Measurements from ENCODE around the gene KIF6.

The KIF6 gene

DNA sequence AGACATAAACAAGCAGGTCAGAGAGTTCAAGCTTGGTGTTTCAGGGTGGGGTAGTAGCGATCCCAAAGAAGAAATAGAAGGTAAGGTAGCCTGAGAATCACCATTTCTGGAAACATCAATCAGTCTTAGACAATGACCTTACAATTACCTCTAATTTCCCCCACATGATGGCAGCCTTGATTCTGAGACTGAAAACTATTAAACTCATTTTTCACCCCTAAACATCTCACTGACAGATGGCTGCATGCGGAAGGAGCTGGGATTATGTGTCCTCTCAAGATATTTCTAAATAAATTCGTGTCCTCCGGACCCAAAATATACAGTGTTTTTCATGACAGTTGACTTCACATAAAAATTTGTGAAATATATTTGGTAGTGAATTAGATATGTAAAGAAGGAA, 61.0 kb downstream of the KIF6 start:
- DNase-seq (ENCODE audit: low read depth) = no peak

DNA sequence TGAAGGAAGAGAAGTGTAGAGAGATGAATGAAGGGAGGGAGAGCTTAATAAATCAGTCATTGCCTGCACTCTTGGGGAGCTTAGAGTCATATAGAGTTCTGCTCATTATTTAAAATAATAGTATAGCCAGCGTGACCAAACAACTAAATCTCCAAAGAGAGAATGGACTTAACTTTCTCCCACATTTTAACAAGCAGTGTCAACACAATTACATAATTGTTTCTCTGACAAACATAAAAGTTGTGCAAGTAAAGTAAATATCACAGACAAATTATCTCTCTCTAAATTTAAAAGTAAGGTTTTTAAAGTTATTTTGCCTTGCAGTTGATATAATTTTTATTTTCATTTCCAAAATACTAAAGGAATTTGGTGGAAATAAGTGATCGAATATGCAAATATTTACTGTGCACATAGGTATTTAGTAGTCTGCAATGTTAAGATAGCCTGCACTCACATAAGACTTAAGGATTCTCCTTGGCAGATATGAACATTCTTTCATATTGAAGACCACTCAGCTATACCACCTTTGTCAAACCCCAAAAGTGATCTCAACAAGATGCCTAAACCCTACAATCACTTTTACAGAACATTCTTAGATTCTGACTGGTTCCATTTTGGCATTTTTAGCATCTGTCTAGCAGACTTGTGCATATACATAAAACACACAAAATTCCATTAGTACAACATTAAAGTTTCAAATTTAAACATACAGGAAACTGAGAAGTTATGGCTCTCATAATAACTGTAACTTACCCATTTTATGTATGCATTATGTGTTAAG, 67.7 kb downstream of the KIF6 start:
- no peak for DNase-seq (ENCODE audit: low read depth)

DNA sequence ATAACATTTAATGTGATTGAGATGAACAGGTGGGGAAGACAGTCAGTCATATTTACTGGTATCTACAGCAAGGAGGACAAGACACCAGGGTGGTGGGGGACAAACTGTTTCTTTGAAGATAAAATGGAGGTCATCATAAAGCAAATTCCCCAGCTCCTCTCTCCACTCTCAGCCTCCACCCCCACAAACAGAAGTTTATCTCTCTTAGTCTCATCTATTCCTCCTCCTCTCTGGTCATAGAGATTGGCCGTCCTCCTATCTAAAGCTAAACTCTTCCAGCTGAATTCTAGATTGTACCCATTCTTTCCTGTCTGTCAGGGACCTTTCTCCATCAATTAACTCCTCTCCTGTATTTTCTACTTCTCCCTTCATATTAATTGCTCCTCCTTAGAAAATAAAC, 71.1 kb downstream of the KIF6 start:
- no peak for DNase-seq (ENCODE audit: low read depth)

DNA sequence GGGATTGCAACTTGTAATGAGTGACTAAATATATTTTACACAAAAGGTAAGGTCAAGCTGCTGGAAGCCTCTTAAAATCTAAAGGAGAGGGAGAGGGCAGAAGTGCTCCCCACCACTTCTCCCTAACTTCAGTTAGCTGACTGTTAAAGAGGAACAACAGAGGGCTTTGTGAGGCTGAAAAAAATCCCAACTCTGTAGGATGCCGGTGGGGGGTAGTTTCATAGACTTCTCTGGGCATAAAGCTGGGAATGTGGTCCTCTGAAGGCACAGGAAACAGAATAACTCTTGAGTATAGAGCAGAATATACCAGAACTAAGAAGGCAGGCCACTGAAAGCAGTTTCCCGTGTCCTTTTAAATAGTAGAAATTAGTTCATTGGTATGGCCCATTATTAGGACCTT, 71.6 kb downstream of the KIF6 start:
- DNase-seq (ENCODE audit: low read depth) = no peak

DNA sequence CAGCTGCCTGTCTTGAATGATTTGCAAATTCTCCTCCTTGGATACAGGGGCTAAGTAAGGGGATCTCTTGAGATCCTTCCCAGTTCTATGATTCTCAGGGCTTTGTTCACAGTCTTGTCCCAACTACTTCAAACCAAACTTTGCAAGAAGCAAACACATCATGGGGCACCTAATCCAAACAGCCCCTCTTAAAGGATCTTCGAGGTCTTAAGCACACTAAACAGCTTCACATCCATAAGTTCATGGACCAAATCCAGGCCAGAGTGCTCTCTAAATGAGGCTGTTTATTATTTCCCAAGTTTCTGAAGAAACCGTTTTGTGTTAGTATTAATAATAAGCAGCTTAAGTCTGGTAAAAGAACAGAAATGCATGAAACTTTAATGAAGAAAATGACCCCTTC, 75.2 kb downstream of the KIF6 start:
- DNase-seq (ENCODE audit: low read depth) = no peak

DNA sequence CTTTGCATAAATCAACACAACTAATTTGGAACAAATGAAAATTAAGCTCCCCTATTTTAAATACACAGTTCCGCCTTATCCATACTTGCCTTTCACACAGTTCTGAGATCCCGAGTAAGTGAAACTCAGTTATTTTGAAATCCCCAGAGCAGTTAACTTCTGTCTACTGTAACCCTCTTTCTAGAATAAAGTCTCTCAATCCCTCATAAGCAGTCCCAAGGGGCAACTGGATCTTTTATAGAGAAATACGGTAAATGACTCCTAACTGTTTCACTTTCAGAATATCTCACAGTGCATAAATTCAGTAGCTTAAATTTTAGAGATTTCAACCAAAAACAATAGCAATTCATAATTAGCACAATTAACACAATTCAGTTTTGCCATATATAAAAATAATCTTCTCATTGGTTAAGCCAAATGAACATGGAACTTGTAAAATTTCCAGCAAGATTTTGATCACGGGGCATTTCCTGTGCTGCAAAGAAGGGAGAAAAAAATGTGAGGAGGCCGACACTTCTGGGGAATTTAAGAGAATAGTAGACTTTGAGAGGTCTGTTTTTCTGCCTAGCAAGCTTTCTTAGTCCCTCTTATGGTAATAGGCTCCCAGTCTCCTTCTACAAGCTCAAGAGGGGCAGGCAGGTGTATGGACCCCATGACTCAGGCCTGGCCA, 78.3 kb downstream of the KIF6 start:
- DNase-seq (ENCODE audit: low read depth) = no peak

DNA sequence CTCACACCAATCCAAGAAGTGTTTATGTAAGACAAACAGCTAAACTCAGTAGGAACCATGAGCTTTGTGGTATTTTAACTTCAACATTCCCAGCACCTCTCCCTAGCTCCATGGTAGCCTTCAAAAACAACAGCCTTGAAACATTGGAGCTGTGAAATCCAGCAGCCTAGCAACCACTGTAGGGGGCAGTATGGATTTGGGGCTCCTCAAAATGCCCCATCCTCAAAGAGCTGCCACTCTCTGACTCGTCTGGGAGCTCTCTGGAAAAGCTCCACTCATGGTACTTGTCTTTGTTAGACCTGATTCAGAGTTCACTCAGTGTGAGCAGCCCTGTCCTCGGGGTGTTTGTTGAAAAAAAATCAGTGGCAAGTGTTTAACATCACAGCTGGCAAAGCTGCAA, 82.9 kb downstream of the KIF6 start:
- no peak for DNase-seq (ENCODE audit: low read depth)

DNA sequence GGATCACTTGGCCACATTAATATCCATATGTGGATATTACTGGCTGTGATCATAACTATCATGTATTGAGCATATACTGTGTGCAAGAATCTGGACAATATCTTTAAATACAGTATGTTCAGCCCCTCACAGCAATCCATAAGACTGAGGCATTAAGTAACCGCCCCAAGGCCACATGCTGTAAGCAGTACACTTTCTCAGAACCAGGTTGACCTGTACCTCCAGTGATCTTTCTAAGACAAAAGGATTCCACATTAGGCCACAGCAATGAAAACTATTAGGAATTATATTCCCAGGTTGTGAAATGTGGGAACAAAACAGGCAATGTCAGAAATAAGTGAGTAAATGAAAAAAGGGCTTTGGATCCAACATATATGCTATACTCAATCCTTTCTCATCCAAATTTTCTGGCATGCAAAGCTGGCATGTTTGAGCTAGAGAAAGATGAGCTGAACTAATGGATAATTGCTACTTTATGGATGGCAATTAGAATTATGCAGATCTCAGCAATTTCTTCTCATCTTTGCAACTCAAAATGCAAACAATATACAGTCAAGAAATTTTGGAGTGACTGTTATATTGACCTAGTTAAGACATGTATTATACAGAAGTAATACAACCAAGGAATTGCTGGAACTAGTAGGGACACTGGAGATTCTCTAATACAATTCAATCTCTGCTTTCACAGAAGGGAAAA, 86.9 kb downstream of the KIF6 start:
- no peak for DNase-seq (ENCODE audit: low read depth)

DNA sequence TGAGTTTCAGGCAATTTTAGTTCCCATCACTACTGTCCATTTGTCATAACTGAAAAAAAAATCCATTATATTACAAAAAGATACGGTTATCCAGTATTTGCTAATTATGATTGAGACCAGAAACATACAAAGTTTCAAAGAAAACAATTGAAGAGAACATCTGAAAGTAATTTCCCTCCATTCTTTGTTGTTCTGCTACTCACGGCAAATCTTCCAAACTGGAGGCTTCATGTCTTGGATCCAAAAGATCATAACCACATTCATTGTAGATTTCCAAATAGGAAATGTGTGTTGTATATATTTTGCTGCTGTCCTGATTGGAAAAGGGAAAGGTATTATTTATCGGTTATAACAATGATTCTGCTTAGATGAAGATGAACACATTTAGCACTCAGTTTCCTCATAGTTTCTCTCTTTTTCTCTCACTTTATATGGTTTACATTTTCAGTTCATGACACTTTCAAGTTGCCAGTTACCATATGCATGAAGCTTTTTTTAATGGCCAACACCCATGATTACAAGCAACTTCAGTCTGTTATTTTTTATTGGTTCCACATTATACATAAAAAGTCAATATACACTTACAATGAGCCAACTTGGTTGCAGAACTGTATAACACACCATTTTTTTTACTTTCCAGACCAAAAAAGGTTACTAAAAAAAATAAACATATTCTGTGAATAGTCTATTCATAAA, 90.4 kb downstream of the KIF6 start:
- DNase-seq (ENCODE audit: low read depth) = no peak

DNA sequence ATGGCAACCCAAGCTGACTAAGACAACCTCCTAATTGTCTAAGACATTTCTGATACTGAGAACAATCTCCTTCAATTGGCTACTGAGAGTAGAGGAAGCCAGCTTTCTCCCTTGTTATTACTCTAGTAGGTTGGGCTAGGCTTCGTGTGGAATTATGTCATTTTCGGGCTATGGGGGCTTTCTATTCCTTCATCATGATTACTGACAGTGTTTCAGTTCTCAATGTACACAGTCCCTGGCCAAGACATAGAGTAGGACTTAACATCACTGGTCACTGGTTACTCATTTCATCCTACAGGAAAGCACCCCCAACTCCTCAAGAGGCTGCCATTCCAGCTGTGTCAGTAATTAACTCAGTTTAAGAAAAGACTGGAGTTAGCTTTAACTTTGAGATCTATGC, 100.0 kb downstream of the KIF6 start:
- DNase-seq (ENCODE audit: low read depth) = no peak

DNA sequence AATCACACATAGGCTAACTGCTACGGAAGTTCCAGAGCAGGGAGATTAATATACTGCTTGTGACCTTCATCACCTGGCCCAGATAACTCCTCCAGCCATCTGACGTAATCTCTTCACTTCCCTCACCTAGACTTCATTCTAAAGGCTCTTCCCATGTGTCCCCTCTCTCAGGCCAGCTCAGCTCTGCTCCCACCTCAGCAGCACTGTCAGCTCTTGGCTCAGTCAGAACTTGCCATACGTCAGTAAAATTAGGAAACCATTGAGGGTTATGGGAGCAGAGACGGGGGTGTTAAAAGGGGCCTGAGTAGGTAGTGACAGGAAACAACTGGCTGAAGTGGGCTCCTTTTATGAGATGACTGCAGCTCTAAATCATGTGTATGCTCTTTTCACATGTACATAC, 101.5 kb downstream of the KIF6 start:
- no peak for DNase-seq (ENCODE audit: low read depth)

DNA sequence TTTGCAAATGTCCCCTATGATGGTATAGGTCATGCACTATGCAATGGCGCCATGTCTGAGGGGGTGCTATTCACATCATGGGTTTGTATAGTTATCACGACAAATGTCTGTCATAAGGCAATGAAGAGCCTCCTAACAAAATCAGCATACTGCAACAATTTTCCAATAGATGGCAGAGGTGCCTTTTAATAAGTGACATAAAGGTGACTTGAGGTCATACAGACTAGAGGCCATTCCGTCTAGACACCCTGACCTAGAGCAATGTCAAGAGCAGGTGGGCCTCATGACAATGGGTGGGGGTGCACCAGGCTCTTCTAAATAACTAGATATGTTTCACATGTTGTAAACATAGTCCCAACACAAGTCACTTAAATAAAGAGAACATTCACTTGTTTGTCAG, 107.7 kb downstream of the KIF6 start:
- no peak for DNase-seq (ENCODE audit: low read depth)

DNA sequence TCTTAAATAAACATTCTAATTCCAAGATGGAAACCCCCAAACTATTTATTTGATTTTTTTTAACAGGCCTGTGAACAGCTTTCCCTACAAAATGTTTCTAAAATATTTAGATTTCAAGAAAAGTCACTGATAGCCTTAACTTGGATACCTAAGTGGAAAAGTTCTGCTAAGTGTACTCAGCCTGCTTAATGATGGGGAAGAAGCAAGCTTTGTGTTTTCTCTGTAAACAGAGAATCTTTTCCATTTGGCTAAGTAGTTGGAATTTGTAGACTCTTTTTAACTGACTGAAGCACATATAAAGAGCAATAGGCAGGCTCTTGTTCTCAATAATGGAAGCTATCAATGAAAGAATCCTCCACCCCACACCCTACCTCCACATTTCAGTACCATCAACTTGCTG, 108.2 kb downstream of the KIF6 start:
- DNase-seq (ENCODE audit: low read depth) = no peak

DNA sequence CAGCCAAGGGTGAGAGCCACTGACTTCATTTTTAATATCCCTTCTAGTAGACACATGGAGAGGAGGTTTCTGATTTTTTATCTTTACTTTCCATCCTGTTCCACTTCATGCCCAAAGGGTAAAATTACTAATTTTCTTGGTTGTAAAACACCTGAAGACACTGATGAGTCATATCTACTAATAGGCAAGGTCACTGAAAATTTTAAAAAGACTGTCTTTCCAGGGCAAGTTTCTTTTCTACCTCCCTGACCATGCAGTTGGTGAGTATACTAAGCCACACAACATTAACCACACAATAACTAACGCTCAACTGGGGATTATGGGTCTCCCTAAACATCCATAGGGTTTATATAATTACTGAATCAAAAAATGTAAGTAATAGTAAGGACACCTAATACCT, 109.6 kb downstream of the KIF6 start:
- DNase-seq (ENCODE audit: low read depth) = no peak

DNA sequence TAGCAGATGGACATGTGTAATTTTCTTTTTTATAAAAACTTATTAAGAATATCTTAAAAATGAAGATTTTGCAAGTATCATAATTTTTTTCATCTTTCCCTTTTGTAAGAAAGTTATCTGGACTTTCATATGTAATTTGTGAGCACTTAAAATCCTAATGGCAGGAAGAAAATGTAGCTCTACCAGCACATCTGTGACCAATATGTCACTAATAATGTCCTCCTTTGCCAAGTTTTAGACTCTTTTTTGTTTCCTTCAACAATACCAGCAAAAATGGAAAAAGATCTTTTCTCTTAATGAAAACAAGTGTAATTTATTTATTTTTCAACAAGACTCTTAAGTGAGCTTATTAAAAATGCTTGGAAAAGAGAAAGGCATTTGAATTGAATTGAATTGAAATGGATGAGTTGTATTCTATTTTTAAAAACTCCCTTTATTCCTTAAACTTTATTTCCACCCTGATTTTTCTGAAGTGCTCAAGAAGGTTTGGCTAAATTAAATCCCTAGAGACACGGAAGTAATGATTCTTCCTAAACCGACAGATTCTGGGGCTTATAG, 110.7 kb downstream of the KIF6 start:
- no peak for DNase-seq (ENCODE audit: low read depth)

DNA sequence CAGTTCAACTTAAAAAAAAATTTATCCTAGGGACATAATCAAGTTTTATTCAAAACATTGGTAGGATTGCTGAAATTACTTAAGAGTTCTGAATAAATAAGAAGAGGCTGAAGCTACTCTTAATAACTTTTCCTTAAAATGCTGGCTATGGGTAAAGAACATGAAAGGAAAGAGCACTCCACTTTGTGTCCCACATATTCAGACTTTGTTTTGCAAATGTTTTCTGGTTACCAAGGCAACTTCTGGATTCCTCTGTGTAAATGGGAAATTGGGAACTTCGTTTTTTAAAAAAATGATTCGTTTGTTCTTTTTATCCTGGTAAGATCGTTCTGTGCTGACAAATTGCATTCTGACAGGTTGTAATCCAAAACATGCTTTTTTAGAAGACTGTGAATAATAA, 115.0 kb downstream of the KIF6 start:
- peak; percentile 53 for DNase-seq (ENCODE audit: low read depth)

DNA sequence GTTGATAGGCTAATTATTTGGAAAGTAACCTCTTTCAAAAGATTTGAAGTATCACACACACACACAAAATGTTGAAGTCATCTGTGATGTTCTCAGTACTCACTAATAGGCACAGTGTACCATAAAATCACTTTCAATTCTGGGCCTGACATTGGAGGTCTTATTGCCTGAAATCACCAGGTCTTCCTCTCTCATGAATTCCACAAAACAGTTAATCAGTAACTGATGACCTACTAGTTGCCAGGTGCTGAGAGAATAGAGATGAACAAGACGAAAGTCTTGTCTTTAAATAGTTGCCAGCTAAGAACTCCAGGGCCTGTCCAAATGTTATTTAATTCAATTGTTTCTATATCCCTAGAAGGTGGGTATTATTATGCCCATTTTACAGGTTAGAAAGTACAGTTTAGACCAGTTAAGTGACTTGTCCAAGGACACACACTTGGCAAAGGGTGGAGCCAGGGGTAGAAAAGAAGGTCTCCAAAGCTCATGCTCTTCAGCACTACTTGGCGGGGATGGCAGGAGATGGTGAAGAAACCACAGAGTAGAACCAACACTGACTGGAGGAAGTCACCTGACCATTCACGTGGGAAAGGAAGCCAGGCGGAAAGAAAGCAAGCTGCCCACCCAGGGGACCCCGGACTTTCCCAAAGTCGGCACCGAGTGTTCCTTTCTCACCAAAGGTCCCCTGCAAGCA, 116.4 kb downstream of the KIF6 start:
- DNase-seq (ENCODE audit: low read depth) = no peak

DNA sequence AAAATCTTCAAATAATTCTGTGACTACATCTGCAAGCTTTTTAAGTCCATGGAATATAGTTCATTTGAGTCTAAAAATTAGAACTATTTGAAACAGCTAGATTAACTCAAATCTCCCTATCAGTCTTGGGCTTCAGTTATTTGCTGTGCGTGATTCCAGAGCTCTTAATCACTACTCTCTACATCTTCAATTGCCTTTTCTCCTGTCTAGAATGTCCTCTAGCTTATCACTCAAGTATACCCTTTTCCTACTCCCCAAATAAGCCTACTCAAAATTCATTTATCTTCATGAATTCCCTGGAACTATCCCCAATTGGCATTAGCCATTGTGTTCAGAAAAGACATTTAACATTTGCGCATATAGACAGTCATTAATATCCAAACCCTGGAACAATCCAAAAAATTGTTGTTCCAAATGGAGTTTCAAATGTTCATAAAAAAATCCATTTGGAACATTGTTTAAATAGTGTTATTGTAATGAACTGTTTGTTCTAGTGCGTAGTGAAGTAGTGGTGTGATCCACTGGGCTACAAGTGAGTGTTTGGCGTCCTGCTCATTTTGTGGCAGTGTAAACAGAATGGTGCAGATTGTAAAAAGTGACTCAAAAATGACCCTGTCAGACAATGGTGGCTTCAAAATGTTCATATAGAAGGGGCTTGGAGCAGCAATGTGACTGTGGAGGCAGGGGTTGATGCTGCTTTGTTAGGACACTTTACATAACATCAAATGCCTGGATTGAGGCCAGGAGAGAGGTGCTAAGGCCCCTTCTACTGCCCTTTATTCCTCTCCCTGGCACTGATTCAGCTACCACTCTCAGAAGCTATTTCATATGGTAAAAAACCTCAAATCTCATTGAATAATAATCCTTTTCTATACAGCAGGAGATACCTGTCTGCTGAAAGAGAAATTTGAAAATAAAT, 122.3 kb downstream of the KIF6 start:
- DNase-seq (ENCODE audit: low read depth) = no peak

DNA sequence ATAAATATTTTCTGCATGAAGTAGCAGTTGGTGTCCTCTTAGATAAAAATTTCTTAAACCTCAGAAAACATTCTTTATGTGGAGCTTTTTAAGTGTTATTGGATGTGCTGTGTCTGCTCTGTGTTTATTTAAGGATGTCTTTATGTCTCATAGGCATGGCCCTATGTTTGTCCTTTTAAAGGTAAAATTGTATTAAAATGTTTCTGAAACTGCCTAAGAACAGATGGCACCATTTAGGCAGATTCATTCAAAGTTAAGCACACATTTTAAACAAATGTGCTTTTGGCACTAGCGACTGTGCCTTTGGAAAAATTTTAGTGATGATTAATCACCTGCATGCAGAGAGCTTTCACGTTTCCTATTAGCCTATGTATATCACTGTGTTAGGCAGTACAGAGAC, 125.2 kb downstream of the KIF6 start:
- no peak for DNase-seq (ENCODE audit: low read depth)

DNA sequence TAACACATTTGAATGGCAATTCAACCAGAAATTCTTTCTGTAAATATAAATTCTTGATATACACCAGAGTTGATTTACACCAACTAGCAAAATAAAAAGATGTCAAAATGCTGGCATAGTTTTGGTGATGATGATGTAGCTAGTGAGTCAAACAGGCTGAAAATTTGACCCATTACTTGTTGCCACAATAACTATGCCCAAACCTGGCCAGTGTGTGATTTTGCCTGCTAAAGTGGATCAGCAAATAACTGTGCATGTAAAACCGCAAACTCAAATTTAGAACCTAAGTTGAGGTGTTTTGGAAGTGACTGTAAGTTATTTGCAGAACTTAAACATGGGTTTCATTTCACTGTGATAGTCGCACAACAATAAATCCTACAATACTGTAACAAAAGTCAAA, 125.9 kb downstream of the KIF6 start:
- no peak for DNase-seq (ENCODE audit: low read depth)

DNA sequence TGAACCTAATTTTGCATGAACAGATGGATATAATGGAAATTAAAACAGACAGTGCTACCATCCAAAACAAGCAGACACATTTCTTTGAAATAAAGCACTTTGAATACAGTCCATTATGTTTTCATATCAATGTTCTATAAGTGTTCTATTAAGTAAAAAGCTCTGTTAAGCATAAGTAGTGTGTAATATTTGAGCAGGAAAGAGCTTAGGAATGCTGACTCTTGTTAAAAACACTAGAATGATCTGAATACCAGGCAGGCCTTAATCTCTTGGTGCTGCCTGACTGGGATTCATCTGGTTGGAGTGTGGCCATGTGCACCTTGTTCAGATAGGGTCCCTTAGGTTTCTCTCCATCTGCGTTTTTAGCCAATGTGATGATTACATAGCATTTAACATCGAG, 130.9 kb downstream of the KIF6 start:
- DNase-seq (ENCODE audit: low read depth) = no peak
